Sigmoid colon (tissue), 4 donors: ENCODE data around the gene HTD2.

Source experiments
- EP300 ChIP-seq, 4 donors: sonication (generic); formaldehyde crosslinking; IDR thresholded peaks; one replicate each; pipeline ENCODE4 v1.6.1; 2017; ENCODE audit warnings: antibody characterized with exemption in 4 of 4
- POLR2A ChIP-seq, 2 donors: fragments of 450-650 bp; IDR thresholded peaks; one replicate each; pipeline ENCODE4 v1.6.1; 2016; ENCODE audit warnings: antibody characterized with exemption in 2 of 2, mild to moderate bottlenecking in 2 of 2, moderate library complexity in 2 of 2
- POLR2AphosphoS5 ChIP-seq, 4 donors: sonication (generic); formaldehyde crosslinking; IDR thresholded peaks; one replicate each; pipeline ENCODE4 v1.6.1; 2017; ENCODE audit warnings: antibody characterized with exemption in 4 of 4
- TF ChIP-seq, protein P1 (sequence below), 4 experiments: fragments of 450-650 bp in 3 of 4; fragments of 200-600 bp in 1 of 4; IDR thresholded peaks; one replicate each; pipeline ENCODE4 v1.5.1; 2016 to 2019; ENCODE audit warnings: antibody characterized with exemption in 4 of 4, mild to moderate bottlenecking in 3 of 4, moderate library complexity in 2 of 4

DNA sequence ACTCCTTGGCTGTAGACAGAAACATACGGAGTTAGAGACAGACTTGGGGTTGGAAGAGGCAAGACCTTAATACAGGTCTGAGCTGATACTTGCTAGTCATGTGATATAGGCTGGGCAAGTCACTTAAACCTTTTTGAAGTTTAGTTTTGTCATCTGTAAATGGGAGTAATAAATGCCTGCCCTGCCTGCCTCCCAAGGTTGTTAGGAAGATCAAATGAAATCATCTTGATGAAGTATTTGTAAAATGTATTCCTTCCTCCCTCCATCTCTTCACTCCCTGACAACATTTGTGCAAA is 29.3 kb downstream of the HTD2 start:
- no peak for TF ChIP-seq POLR2AphosphoS5 (IDR thresholded peaks at IDR 0.05)
- TF ChIP-seq EP300 (IDR thresholded peaks at IDR 0.05) = no peak
- TF ChIP-seq, protein P1, sequence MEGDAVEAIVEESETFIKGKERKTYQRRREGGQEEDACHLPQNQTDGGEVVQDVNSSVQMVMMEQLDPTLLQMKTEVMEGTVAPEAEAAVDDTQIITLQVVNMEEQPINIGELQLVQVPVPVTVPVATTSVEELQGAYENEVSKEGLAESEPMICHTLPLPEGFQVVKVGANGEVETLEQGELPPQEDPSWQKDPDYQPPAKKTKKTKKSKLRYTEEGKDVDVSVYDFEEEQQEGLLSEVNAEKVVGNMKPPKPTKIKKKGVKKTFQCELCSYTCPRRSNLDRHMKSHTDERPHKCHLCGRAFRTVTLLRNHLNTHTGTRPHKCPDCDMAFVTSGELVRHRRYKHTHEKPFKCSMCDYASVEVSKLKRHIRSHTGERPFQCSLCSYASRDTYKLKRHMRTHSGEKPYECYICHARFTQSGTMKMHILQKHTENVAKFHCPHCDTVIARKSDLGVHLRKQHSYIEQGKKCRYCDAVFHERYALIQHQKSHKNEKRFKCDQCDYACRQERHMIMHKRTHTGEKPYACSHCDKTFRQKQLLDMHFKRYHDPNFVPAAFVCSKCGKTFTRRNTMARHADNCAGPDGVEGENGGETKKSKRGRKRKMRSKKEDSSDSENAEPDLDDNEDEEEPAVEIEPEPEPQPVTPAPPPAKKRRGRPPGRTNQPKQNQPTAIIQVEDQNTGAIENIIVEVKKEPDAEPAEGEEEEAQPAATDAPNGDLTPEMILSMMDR (IDR thresholded peaks at IDR 0.05) = no peak
- no peak for TF ChIP-seq POLR2A (IDR thresholded peaks at IDR 0.05)
